HS-5 (cell line): Measurements from ENCODE around the gene PARP4.
"Not testable (repeated sequence)": the region's sequence is repeated elsewhere in the genome, so short reads cannot be mapped to it uniquely, and the experiment has no call there.

Experiments used
- DNase-seq: peaks from one replicate; pipeline ENCODE4 v3.0.0-alpha.2; 2012; ENCODE audit warnings: low read depth

The PARP4 gene

GRCh38 chr13:24444851-24445250 lies 67.7 kb downstream of the PARP4 start:
- not testable (repeated sequence) for DNase-seq

- no peak for DNase-seq
Observed at GRCh38 chr13:24443366-24443765, 69.2 kb downstream of the PARP4 start.

- not testable (repeated sequence) for DNase-seq
Observed at GRCh38 chr13:24426045-24426444, 86.5 kb downstream of the PARP4 start.

GRCh38 chr13:24419668-24420067 lies 92.9 kb downstream of the PARP4 start:
- DNase-seq, result not testable (repeated sequence)

GRCh38 chr13:24407844-24408243 lies 104.7 kb downstream of the PARP4 start:
- no peak for DNase-seq

- no peak for DNase-seq
Observed at GRCh38 chr13:24406524-24406923, 106.1 kb downstream of the PARP4 start.

GRCh38 chr13:24396821-24397220 lies 115.8 kb downstream of the PARP4 start:
- no peak for DNase-seq

GRCh38 chr13:24392972-24393371 lies 119.6 kb downstream of the PARP4 start:
- DNase-seq, result no peak

GRCh38 chr13:24391771-24392683 lies 120.6 kb downstream of the PARP4 start:
- not testable (repeated sequence) for DNase-seq

- not testable (repeated sequence) for DNase-seq
Observed at GRCh38 chr13:24390795-24391194, 121.8 kb downstream of the PARP4 start.

GRCh38 chr13:24389506-24389905 lies 123.1 kb downstream of the PARP4 start:
- no peak for DNase-seq

- DNase-seq, result not testable (repeated sequence)
Observed at GRCh38 chr13:24388743-24389142, 123.8 kb downstream of the PARP4 start.

GRCh38 chr13:24386816-24387708 lies 125.5 kb downstream of the PARP4 start:
- no peak for DNase-seq

GRCh38 chr13:24385902-24386301 lies 126.7 kb downstream of the PARP4 start:
- no peak for DNase-seq

- DNase-seq, result not testable (repeated sequence)
Observed at GRCh38 chr13:24384946-24385345, 127.6 kb downstream of the PARP4 start.

- DNase-seq, result not testable (repeated sequence)
Observed at GRCh38 chr13:24384091-24384490, 128.5 kb downstream of the PARP4 start.

- DNase-seq, result peak; percentile 8
Observed at GRCh38 chr13:24381541-24382265, 130.9 kb downstream of the PARP4 start.

GRCh38 chr13:24380881-24381280 lies 131.7 kb downstream of the PARP4 start:
- DNase-seq, result not testable (repeated sequence)

- not testable (repeated sequence) for DNase-seq
Observed at GRCh38 chr13:24380227-24380626, 132.4 kb downstream of the PARP4 start.

- DNase-seq, result not testable (repeated sequence)
Observed at GRCh38 chr13:24371273-24371672, 141.3 kb downstream of the PARP4 start.
